PC-9 (cell line): ENCODE data around the gene CARHSP1.
"Not testable (repeated sequence)": the region's sequence is repeated elsewhere in the genome, so short reads cannot be mapped to it uniquely, and the experiment has no call there.

ENCODE experiments used
- EZH2 ChIP-seq: fragments of 200-600 bp; sonication (generic); IDR thresholded peaks from 2 replicates; pipeline ENCODE4 v1.8.0; 2017; ENCODE audit warnings: antibody characterized with exemption, low read depth
- TF ChIP-seq, protein P1 (sequence below): fragments of 200-600 bp; sonication (generic); conservative IDR thresholded peaks from 2 replicates; pipeline ENCODE4 v1.6.1; 2017; ENCODE audit warnings: mixed run types, antibody characterized with exemption, mild to moderate bottlenecking, moderate library complexity

DNA sequence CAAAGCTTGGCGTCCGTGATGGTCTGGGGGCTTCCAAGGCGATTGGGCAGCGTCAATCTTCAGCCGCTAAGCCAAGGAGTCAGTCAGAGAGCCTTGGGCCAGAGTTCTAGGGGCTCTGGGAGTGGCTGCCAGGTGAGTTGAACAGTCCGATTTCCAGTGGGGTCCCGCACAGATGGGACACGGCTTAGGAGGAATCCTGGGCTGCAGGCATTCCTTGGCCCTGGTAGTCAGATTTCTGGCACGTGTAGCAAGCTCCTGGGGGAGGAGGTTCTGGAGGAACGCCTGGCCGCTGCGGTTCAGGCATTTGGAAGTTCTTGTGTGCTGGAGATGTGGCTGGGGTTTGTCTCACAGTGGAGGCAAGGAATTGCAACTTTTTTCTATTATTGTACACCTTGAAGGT lies 25.5 kb downstream of the CARHSP1 start:
- TF ChIP-seq, protein P1, sequence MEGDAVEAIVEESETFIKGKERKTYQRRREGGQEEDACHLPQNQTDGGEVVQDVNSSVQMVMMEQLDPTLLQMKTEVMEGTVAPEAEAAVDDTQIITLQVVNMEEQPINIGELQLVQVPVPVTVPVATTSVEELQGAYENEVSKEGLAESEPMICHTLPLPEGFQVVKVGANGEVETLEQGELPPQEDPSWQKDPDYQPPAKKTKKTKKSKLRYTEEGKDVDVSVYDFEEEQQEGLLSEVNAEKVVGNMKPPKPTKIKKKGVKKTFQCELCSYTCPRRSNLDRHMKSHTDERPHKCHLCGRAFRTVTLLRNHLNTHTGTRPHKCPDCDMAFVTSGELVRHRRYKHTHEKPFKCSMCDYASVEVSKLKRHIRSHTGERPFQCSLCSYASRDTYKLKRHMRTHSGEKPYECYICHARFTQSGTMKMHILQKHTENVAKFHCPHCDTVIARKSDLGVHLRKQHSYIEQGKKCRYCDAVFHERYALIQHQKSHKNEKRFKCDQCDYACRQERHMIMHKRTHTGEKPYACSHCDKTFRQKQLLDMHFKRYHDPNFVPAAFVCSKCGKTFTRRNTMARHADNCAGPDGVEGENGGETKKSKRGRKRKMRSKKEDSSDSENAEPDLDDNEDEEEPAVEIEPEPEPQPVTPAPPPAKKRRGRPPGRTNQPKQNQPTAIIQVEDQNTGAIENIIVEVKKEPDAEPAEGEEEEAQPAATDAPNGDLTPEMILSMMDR = not testable (repeated sequence)
- not testable (repeated sequence) for TF ChIP-seq EZH2
